A673 (cell line): ENCODE data around the gene MRPS14. TPM values are rescaled to one million over a fixed set of nuclear protein-coding genes. Genes with fewer than 3 reads are reported as not detected.

Experiments used
- BruUV-seq: library from RNA; stranded (reverse); fragments of 400-500 nt; replicated peaks from 2 replicates; lab custom pipeline; 2021; lab: Mats Ljungman, UMichigan
- CTCF ChIA-PET: fragments of 300-600 bp; sonication (Branson Sonifier 250); formaldehyde crosslinking; loops from one replicate; lab custom pipeline; 2022; ENCODE audit warnings: antibody characterized with exemption; lab: Charles Lee
- POLR2A ChIA-PET: fragments of 300-600 bp; sonication (Branson Sonifier 250); formaldehyde crosslinking; loops from one replicate; lab custom pipeline; 2022; ENCODE audit warnings: antibody characterized with exemption; ENCODE audit not compliant: low non-redundant PET; lab: Charles Lee
- DNase-seq: peaks from one replicate; pipeline ENCODE4 v3.0.0-alpha.2; 2015; ENCODE audit warnings: low spot score
- H3K27ac ChIP-seq: fragments of 200-600 bp; sonication (generic); 2 replicates; pipeline ENCODE4 v1.5.1; 2016; ENCODE audit warnings: mixed run types, low read depth, mild to moderate bottlenecking, mixed read lengths, antibody characterized with exemption, low read length; ENCODE audit not compliant: poor library complexity, severe bottlenecking
- H3K27me3 ChIP-seq: fragments of 200-600 bp; sonication (generic); replicated peaks from 2 replicates; pipeline ENCODE4 v1.6.1; 2017; ENCODE audit warnings: mixed run types, low read depth, mild to moderate bottlenecking, mixed read lengths, antibody characterized with exemption, low read length; ENCODE audit not compliant: insufficient read depth, poor library complexity
- H3K36me3 ChIP-seq: fragments of 200-600 bp; sonication (generic); 2 replicates; pipeline ENCODE4 v1.6.1; 2016; ENCODE audit warnings: mixed run types, mild to moderate bottlenecking, mixed read lengths, antibody characterized with exemption, low read length; ENCODE audit not compliant: insufficient read depth, poor library complexity, severe bottlenecking
- H3K4me1 ChIP-seq: fragments of 200-600 bp; sonication (generic); 2 replicates; pipeline ENCODE4 v1.6.1; 2017; ENCODE audit warnings: mixed run types, mild to moderate bottlenecking, mixed read lengths, antibody characterized with exemption, low read length; ENCODE audit not compliant: insufficient read depth, poor library complexity, severe bottlenecking
- H3K4me3 ChIP-seq: fragments of 200-600 bp; sonication (generic); 2 replicates; pipeline ENCODE4 v1.5.1; 2016; ENCODE audit warnings: low read depth, mixed run types, mild to moderate bottlenecking, mixed read lengths, low read length; ENCODE audit not compliant: poor library complexity, severe bottlenecking
- H3K9me3 ChIP-seq: fragments of 200-600 bp; sonication (generic); 2 replicates; pipeline ENCODE4 v1.6.1; 2016; ENCODE audit warnings: mixed run types, low read depth, mild to moderate bottlenecking, mixed read lengths, antibody characterized with exemption, low read length; ENCODE audit not compliant: poor library complexity, severe bottlenecking
- CTCF ChIP-seq: fragments of 300-800, 200-600 bp; sonication (generic); conservative IDR thresholded peaks from 2 replicates; pipeline ENCODE4 v1.5.1; 2017; ENCODE audit warnings: low read depth, mild to moderate bottlenecking, antibody characterized with exemption, low read length, moderate library complexity, mixed read lengths
- EZH2 ChIP-seq: fragments of 200-600 bp; sonication (generic); IDR thresholded peaks from 2 replicates; pipeline ENCODE4 v1.6.1; 2017; ENCODE audit warnings: borderline replicate concordance, low read depth, mild to moderate bottlenecking, mixed read lengths, antibody characterized with exemption, low read length; ENCODE audit not compliant: poor library complexity, severe bottlenecking
- intact Hi-C: fragments of 100-400 bp; cut with micrococcal nuclease; formaldehyde crosslinking; loops from one replicate; pipeline ENCODE4 v1.10.0; 2022; ENCODE audit not compliant: unreplicated experiment
- total RNA-seq: library from RNA; stranded (reverse); gene quantifications from 2 replicates; pipeline ENCODE4 v1.2.3, GENCODE V29; 2021

The MRPS14 gene
- total RNA-seq, 1 experiment from 2014 or later: 40.1 TPM

DNA sequence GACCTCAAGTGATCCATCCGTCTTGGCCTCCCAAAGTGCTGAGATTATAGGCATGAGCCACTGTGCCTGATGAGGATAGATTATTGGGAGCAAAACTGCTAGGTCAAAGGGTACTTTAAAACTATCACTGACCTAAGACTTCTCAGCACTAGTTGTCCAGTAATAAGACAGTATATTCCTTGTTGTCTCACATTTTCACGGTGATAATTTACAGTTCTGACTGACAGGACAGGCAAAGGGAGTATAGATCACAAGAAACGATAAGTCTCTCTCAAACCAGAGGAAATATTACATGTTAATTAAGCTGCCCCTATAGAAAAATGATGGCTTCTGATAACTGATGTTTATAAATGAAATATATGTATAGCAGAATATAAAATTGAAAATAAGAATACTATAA lies 3.7 kb downstream of the MRPS14 start:
- no peak overlapping the region for H3K27ac ChIP-seq
- TF ChIP-seq CTCF (no peak), EZH2 (no peak)
- intact Hi-C loops: no loop called here
- H3K4me1 ChIP-seq: peaks cover 3% of the 10 kb centered on the region
- POLR2A ChIA-PET: no interaction called here
- no peak for DNase-seq
- H3K9me3 ChIP-seq: no peaks in the 10 kb centered on the region
- CTCF ChIA-PET: no interaction called here
- H3K36me3 ChIP-seq: peaks cover 26% of the 10 kb centered on the region
- no peaks in the 10 kb centered on the region for H3K27me3 ChIP-seq
- H3K4me3 ChIP-seq: no peak overlapping the region
- no TSS peak for BruUV-seq

GRCh38 chr1:175015243-175015642 lies 8.0 kb downstream of the MRPS14 start:
- Histone ChIP-seq H3K36me3 (peaks cover 68% of the 10 kb centered on the region), H3K9me3 (no peaks in the 10 kb centered on the region), H3K27ac (no peak overlapping the region), H3K27me3 (no peaks in the 10 kb centered on the region), H3K4me3 (no peak overlapping the region), H3K4me1 (peaks cover 3% of the 10 kb centered on the region)
- ChIA-PET POLR2A (no interaction called here), CTCF (no interaction called here)
- no TSS peak for BruUV-seq
- TF ChIP-seq EZH2 (no peak), CTCF (no peak)
- intact Hi-C loops: no loop called here
- DNase-seq: no peak

GRCh38 chr1:175013445-175013844 lies 9.8 kb downstream of the MRPS14 start:
- Histone ChIP-seq H3K4me3 (no peak overlapping the region), H3K27ac (no peak overlapping the region), H3K36me3 (peaks cover 86% of the 10 kb centered on the region), H3K27me3 (no peaks in the 10 kb centered on the region), H3K4me1 (peaks cover 3% of the 10 kb centered on the region), H3K9me3 (no peaks in the 10 kb centered on the region)
- intact Hi-C loops: no loop called here
- no TSS peak for BruUV-seq
- DNase-seq: no peak
- CTCF ChIA-PET: no interaction called here
- TF ChIP-seq EZH2: no peak
- TF ChIP-seq CTCF: no peak
- POLR2A ChIA-PET: no interaction called here
